BJ (cell line): ENCODE data around the gene LMBRD1. TPM values are rescaled to one million over a fixed set of nuclear protein-coding genes. Genes with fewer than 3 reads are reported as not detected.

Experiments used
- CTCF ChIA-PET: fragments of 350-600 bp; formaldehyde crosslinking; extraction: SDS; loops from one replicate; lab custom pipeline; 2021; ENCODE audit warnings: antibody characterized with exemption, inconsistent platforms; lab: Yijun Ruan, JAX
- POLR2A ChIA-PET: fragments of 300-600 bp; sonication (Branson Sonifier 250); formaldehyde crosslinking; extraction: SDS; loops from one replicate; lab custom pipeline; 2021; ENCODE audit warnings: antibody characterized with exemption; lab: Charles Lee
- DNase-seq: peaks from one replicate; pipeline ENCODE4 v3.0.0-alpha.2; 2011; ENCODE audit warnings: low read depth
- H3K27me3 ChIP-seq: 2 replicates; pipeline ENCODE4 v1.6.0; 2011; ENCODE audit warnings: low read length; ENCODE audit not compliant: control insufficient read depth, insufficient read depth
- H3K36me3 ChIP-seq: 2 replicates; pipeline ENCODE4 v1.5.1; 2011; ENCODE audit warnings: low read length; ENCODE audit not compliant: control insufficient read depth, insufficient read depth
- H3K4me3 ChIP-seq: 2 replicates; pipeline ENCODE4 v1.5.1; 2011; ENCODE audit warnings: low read depth, mild to moderate bottlenecking, control low read depth, low read length
- polyA plus RNA-seq: library from polyadenylated mRNA; depleted of rRNA; stranded (reverse); fragments of >200 nt; gene quantifications from 2 replicates; pipeline ENCODE4 v1.2.3, GENCODE V29; 2011
- TF ChIP-seq, protein P1 (sequence below): IDR thresholded peaks from 2 replicates; pipeline ENCODE4 v1.5.1; 2011; ENCODE audit warnings: low read depth, mild to moderate bottlenecking, control low read depth, inconsistent platforms, low read length, moderate library complexity; ENCODE audit not compliant: insufficient read depth

LMBRD1 gene
- polyA plus RNA-seq, 1 experiment = 9.0 TPM

DNA sequence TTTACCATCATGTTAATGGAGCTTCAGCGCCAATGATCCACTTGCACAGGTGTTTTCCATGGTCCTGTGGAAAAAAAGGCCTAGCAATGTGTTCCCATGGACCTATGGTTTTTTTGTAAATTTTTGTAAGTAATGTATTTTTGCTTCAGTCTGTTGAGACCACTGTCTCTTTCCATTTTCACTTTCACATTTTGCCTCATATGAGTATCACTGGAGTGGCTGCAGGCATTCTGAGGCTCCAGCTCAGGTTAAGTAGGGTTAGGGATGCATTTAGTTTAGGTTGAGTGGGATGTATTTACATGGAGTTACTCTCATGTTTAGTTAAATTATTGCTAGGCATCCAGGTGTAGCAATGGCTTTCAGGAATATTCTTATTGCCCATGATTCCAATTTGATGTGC is 19.2 kb upstream of the LMBRD1 start:
- Histone ChIP-seq H3K27me3 (no peaks in the 10 kb centered on the region), H3K4me3 (no peak overlapping the region), H3K36me3 (no peaks in the 10 kb centered on the region)
- TF ChIP-seq, protein P1, sequence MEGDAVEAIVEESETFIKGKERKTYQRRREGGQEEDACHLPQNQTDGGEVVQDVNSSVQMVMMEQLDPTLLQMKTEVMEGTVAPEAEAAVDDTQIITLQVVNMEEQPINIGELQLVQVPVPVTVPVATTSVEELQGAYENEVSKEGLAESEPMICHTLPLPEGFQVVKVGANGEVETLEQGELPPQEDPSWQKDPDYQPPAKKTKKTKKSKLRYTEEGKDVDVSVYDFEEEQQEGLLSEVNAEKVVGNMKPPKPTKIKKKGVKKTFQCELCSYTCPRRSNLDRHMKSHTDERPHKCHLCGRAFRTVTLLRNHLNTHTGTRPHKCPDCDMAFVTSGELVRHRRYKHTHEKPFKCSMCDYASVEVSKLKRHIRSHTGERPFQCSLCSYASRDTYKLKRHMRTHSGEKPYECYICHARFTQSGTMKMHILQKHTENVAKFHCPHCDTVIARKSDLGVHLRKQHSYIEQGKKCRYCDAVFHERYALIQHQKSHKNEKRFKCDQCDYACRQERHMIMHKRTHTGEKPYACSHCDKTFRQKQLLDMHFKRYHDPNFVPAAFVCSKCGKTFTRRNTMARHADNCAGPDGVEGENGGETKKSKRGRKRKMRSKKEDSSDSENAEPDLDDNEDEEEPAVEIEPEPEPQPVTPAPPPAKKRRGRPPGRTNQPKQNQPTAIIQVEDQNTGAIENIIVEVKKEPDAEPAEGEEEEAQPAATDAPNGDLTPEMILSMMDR = no peak
- ChIA-PET POLR2A (no interaction called here), CTCF (interaction anchor here (0.7 to 1.1 kb wide), 2 partner anchors 19 kb away, joined by 3 read pairs; partner anchors contain the start of gene LMBRD1)
- DNase-seq = no peak

DNA sequence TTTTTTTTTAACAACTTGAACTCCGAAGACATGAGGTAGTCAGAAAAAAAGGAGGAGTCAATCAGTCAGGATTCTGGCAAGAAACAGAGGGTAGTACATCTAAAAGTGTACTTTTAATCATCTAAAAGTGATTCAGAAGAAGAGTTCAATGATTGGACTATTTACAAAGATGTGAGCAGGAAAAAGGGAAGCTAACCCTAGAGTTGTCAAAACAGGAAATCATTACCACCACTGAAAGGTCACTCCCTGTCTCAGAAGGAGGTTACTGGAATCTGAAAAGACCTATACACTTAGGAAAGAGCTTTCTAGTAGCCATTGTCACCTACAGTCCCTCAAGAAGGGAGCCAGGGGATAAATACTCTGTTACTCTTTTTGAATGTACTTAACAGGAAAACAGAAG is 16.7 kb upstream of the LMBRD1 start:
- Histone ChIP-seq H3K4me3 (no peak overlapping the region), H3K27me3 (no peaks in the 10 kb centered on the region), H3K36me3 (no peaks in the 10 kb centered on the region)
- CTCF ChIA-PET = interaction anchor here (0.6 to 2.0 kb wide), 3 partner anchors 16 to 258 kb away, joined by 3 to 5 read pairs (median 4); partner anchors contain the start of gene LMBRD1
- TF ChIP-seq, protein P1 = no peak
- POLR2A ChIA-PET = no interaction called here
- DNase-seq = no peak

- no peaks in the 10 kb centered on the region for H3K27me3 ChIP-seq
- DNase-seq = no peak
- no peak overlapping the region for H3K4me3 ChIP-seq
- no peaks in the 10 kb centered on the region for H3K36me3 ChIP-seq
- TF ChIP-seq, protein P1 = no peak
- CTCF ChIA-PET = interaction anchor here (0.6 to 2.0 kb wide), 2 partner anchors 16 to 259 kb away, joined by 3 to 5 read pairs; partner anchors contain the start of gene LMBRD1
- POLR2A ChIA-PET = no interaction called here
These were observed 16.1 kb upstream of the LMBRD1 start for GRCh38 chr6:69812746-69813427.

DNA sequence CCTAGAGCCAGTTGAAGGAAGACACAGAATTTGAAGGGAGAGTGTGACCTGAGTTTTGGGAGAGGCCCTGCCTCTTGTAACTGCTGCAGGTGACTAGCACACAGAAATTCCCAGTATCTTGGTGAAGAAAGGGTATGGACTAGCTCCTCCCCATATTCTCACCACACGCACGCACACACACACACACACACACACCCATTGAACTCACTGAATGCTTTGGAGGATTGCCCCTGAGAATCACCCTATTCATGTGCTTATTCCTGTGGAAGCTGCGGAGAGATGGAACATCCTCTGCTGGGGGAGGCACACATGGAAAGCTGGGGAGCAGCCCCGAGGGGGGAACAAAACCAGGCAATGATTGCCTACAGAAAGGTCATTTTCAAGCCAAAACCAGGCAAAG is 6.2 kb upstream of the LMBRD1 start:
- CTCF ChIA-PET = no interaction called here
- Histone ChIP-seq H3K4me3 (no peak overlapping the region), H3K27me3 (no peaks in the 10 kb centered on the region; the same call in 1 of the 2 replicates), H3K36me3 (no peaks in the 10 kb centered on the region)
- no peak for DNase-seq
- POLR2A ChIA-PET = no interaction called here
- TF ChIP-seq, protein P1 = no peak

DNA sequence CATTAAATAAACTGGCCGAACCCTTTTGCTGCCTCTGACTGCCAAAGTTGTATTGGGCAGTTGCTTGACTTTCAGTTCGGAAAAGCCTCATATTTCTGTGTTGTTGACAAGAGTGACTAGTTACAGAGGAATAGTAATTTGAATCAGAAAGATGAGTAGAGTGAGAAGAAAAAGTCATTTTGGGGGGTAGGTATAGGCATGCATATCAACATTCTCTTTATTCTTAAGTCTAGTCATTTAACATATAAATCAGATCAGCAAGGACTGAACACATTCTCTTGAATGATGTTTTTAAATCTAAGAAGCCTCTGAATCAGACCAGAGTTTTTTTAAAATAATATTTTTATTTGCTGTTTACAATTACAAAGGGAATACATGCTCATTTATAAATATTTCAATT is 4.9 kb upstream of the LMBRD1 start:
- no peaks in the 10 kb centered on the region; the same call in 1 of the 2 replicates for H3K27me3 ChIP-seq
- TF ChIP-seq, protein P1 = no peak
- no peaks in the 10 kb centered on the region for H3K36me3 ChIP-seq
- H3K4me3 ChIP-seq = no peak overlapping the region
- ChIA-PET CTCF (no interaction called here), POLR2A (no interaction called here)
- no peak for DNase-seq
